GM21717 (cell line): ENCODE measurements around the gene SYTL5.
A peak's percentile ranks its signal among the peaks of the same experiment; 100 is the strongest.

Source experiments
- ATAC-seq: cut with Tn5 transposase; IDR thresholded peaks from one replicate; pipeline ENCODE4 v1.9.1; 2021; ENCODE audit warnings: mild to moderate bottlenecking, moderate library complexity; ENCODE audit not compliant: unreplicated experiment

Gene SYTL5

GRCh38 chrX:38086451-38087215 is 80.3 kb downstream of the SYTL5 start:
- ATAC-seq, result no peak

GRCh38 chrX:38087594-38087993 is 81.2 kb downstream of the SYTL5 start:
- no peak for ATAC-seq

- no peak for ATAC-seq
Measured at GRCh38 chrX:38089173-38089982, 83.0 kb downstream of the SYTL5 start.

GRCh38 chrX:38095971-38096529 is 89.7 kb downstream of the SYTL5 start:
- ATAC-seq, result no peak

- no peak for ATAC-seq
Measured at GRCh38 chrX:38099688-38100087, 93.3 kb downstream of the SYTL5 start.

GRCh38 chrX:38102240-38102639 is 95.9 kb downstream of the SYTL5 start:
- no peak for ATAC-seq

GRCh38 chrX:38102875-38103274 is 96.5 kb downstream of the SYTL5 start:
- ATAC-seq, result no peak

GRCh38 chrX:38103857-38104812 is 97.8 kb downstream of the SYTL5 start:
- ATAC-seq, result peak; percentile 79

- no peak for ATAC-seq
Measured at GRCh38 chrX:38105216-38105725, 98.9 kb downstream of the SYTL5 start.

GRCh38 chrX:38106991-38107655 is 100.8 kb downstream of the SYTL5 start:
- no peak for ATAC-seq

- ATAC-seq, result no peak
Measured at GRCh38 chrX:38108364-38108763, 102.0 kb downstream of the SYTL5 start.

GRCh38 chrX:38109042-38109898 is 102.9 kb downstream of the SYTL5 start:
- no peak for ATAC-seq

- no peak for ATAC-seq
Measured at GRCh38 chrX:38110231-38110630, 103.9 kb downstream of the SYTL5 start.

GRCh38 chrX:38111196-38111595 is 104.8 kb downstream of the SYTL5 start:
- ATAC-seq, result no peak

GRCh38 chrX:38112566-38112965 is 106.2 kb downstream of the SYTL5 start:
- no peak for ATAC-seq

GRCh38 chrX:38116706-38117105 is 110.4 kb downstream of the SYTL5 start:
- no peak for ATAC-seq

- ATAC-seq, result no peak
Measured at GRCh38 chrX:38117485-38117884, 111.1 kb downstream of the SYTL5 start.

GRCh38 chrX:38124000-38124399 is 117.6 kb downstream of the SYTL5 start:
- ATAC-seq, result no peak

GRCh38 chrX:38126179-38126578 is 119.8 kb downstream of the SYTL5 start:
- no peak for ATAC-seq
